ENCODE results near the gene INPP5A. TPM values are rescaled to one million over a fixed set of nuclear protein-coding genes. Genes with fewer than 3 reads are reported as not detected.

INPP5A gene
- total RNA-seq, 2 donors from 2014 or later: 9.2 to 14.5 TPM

DNA sequence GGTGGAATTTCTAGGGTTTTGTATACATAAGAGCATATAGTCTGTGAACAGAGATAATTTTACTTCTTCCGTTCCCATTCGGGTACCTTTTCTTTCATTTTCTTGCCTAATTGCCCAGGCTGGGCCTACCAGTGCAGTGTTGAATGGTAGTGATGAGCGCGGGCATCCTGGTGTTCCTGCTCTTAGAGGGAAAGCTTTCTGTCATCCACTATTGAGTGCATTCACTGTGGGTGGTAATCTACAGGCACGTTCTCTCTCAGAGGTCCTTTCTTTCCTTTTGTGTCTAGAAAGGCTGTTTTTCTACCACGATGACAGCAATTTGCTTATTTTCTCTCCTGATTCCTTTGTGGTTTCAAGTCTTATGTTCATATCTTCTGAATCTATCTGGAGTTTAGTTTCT lies 65.0 kb downstream of the INPP5A start:
- Histone ChIP-seq H3K36me3 (replicated peaks in 1 of 2; ENCODE audit: insufficient read depth in 1 of 2, low read depth in 2 of 2) (no peaks in the 10 kb centered on the region), H3K4me1 (peaks cover 3% of the 10 kb centered on the region), H3K4me3 (no peak overlapping the region), H3K27ac (no peak overlapping the region), H3K27me3 (no peaks in the 10 kb centered on the region), H3K9me3 (peaks cover 0 to 8% (median 0%) of the 10 kb centered on the region in 3 donors)
- WGBS, 2 donors: 85 to 91% methylated on average over 6 of the region's 6 CpGs
- ATAC-seq (no peak), DNase-seq (no peak)
- intact Hi-C loops (cut with DNase I): no loop called here
- no peak for TF ChIP-seq POLR2A (IDR thresholded peaks at IDR 0.05)
- TF ChIP-seq, protein P1, sequence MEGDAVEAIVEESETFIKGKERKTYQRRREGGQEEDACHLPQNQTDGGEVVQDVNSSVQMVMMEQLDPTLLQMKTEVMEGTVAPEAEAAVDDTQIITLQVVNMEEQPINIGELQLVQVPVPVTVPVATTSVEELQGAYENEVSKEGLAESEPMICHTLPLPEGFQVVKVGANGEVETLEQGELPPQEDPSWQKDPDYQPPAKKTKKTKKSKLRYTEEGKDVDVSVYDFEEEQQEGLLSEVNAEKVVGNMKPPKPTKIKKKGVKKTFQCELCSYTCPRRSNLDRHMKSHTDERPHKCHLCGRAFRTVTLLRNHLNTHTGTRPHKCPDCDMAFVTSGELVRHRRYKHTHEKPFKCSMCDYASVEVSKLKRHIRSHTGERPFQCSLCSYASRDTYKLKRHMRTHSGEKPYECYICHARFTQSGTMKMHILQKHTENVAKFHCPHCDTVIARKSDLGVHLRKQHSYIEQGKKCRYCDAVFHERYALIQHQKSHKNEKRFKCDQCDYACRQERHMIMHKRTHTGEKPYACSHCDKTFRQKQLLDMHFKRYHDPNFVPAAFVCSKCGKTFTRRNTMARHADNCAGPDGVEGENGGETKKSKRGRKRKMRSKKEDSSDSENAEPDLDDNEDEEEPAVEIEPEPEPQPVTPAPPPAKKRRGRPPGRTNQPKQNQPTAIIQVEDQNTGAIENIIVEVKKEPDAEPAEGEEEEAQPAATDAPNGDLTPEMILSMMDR (IDR thresholded peaks at IDR 0.05): no peak

DNA sequence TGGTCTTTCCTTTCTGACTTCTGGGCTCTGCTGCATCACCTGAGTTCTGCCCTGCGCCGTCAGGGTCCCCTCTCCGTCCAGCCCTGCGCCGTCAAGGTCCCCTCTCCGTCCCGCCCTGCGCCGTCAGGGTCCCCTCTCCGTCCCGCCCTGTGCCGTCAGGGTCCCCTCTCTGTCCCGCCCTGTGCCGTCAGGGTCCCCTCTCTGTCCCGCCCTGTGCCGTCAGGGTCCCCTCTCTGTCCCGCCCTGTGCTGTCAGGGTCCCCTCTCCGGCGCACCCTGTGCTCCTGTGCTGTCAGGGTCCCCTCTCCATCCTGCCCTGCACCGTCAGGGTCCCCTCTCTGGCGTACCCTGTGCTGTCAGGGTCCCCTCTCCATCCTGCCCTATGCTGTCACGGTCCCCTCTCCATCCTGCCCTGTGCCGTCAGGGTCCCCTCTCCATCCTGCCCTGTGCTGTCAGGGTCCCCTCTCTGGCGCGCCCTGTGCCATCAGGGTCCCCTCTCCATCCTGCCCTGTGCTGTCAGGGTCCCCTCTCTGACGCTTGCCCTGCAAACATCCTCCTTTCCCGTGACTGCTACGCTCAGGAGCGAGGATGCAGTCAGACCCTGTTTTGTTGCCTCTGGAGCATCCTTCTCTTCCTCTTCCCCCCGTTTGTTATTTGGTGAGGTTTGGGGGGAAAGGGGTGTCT lies 66.4 kb downstream of the INPP5A start:
- DNase-seq (no peak), ATAC-seq (no peak)
- Histone ChIP-seq H3K4me1 (peaks cover 3% of the 10 kb centered on the region), H3K27ac (no peak overlapping the region), H3K9me3 (peaks cover 0 to 8% (median 0%) of the 10 kb centered on the region in 3 donors), H3K36me3 (replicated peaks in 1 of 2; ENCODE audit: insufficient read depth in 1 of 2, low read depth in 2 of 2) (no peaks in the 10 kb centered on the region), H3K27me3 (no peaks in the 10 kb centered on the region), H3K4me3 (no peak overlapping the region)
- TF ChIP-seq, protein P1 (IDR thresholded peaks at IDR 0.05): no peak
- no peak for TF ChIP-seq POLR2A (IDR thresholded peaks at IDR 0.05)
- 94 to 97% methylated on average over 27 to 30 of the region's 30 CpGs for WGBS, 2 donors
- intact Hi-C loops (cut with DNase I): no loop called here

DNA sequence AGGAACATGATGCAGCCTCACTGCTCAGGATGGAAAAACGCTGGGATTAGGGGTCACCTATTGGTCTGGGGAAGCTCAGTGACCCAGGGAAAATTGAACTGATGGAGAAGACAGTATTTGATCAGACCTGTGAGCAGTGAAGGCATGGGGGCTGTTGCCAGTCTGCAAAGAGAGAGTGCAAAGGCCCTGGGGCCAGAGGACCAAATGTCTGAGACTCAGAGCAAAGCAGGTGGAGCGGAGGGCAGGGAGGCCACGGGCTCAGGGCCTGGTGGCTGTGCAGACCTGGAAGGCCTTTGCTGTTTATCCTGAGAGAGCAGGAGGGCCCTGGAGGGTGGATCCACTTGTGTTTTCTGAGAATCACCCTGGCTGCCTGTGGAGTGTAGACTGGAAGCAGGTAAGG lies 67.1 kb downstream of the INPP5A start:
- H3K4me1 ChIP-seq: peaks cover 3% of the 10 kb centered on the region
- no peaks in the 10 kb centered on the region for H3K27me3 ChIP-seq
- no peaks in the 10 kb centered on the region for H3K36me3 ChIP-seq (replicated peaks in 1 of 2; ENCODE audit: insufficient read depth in 1 of 2, low read depth in 2 of 2)
- intact Hi-C loops (cut with DNase I): no loop called here
- no peak for ATAC-seq
- DNase-seq: no peak
- WGBS, 2 donors: 92 to 94% methylated on average over 3 of the region's 3 CpGs
- no peak overlapping the region for H3K27ac ChIP-seq
- H3K9me3 ChIP-seq: peaks cover 0 to 8% (median 0%) of the 10 kb centered on the region in 3 donors
- no peak overlapping the region for H3K4me3 ChIP-seq
- TF ChIP-seq, protein P1 (IDR thresholded peaks at IDR 0.05): no peak
- no peak for TF ChIP-seq POLR2A (IDR thresholded peaks at IDR 0.05)

DNA sequence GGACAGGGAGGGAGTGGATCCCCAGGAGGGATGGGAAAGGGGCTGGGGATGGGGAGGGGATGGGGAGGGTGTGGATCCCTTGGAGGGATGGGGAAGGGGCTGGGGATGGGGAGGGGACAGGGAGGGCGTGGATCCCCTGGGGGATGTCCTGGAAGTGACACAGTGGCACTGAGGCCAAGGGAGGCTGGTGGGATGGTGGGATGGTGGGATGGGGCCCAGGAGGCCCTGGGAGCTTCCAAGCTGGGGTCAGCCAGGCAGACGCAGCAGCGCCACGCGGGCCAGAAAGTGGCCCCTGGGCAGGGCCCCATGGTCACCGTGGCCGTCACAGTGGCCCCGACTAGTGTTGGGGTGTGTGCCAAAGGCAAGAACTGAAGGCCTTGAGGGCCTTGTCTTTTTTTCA lies 67.8 kb downstream of the INPP5A start:
- Histone ChIP-seq H3K4me3 (no peak overlapping the region), H3K27me3 (no peaks in the 10 kb centered on the region), H3K9me3 (peaks cover 0 to 3% (median 0%) of the 10 kb centered on the region in 3 donors), H3K27ac (no peak overlapping the region), H3K4me1 (peaks cover 3% of the 10 kb centered on the region), H3K36me3 (replicated peaks in 1 of 2; ENCODE audit: insufficient read depth in 1 of 2, low read depth in 2 of 2) (no peaks in the 10 kb centered on the region)
- no peak for DNase-seq
- 79 to 88% methylated on average over 3 to 8 of the region's 8 CpGs for WGBS, 2 donors
- ATAC-seq: no peak
- TF ChIP-seq POLR2A (IDR thresholded peaks at IDR 0.05): no peak
- TF ChIP-seq, protein P1 (IDR thresholded peaks at IDR 0.05): no peak
- intact Hi-C loops (cut with DNase I): no loop called here

DNA sequence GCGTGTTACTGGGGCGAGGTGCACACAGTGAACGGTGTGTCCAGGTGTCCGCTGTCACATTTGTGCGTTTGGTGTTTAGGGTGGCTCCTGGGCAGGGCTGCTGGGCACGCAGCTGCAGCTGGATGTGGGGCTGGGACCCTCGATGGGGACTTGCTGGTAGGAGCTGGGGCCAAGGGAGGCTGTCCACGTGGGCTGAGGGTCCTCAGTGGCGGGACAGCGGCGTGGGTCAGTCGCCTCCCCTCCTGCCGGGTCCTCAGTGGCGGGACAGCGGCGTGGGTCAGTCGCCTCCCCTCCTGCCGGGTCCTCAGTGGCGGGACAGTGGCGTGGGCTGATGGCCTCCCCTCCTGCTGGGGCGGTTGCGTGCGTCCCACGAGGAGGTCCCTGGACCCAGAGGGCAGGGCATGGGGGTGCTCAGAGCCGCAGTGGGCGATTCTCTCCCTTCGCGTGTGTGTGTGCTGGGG lies 68.5 kb downstream of the INPP5A start:
- TF ChIP-seq POLR2A (IDR thresholded peaks at IDR 0.05): no peak
- TF ChIP-seq, protein P1 (IDR thresholded peaks at IDR 0.05): no peak
- Histone ChIP-seq H3K27me3 (no peaks in the 10 kb centered on the region), H3K4me1 (peaks cover 3% of the 10 kb centered on the region), H3K4me3 (no peak overlapping the region), H3K36me3 (replicated peaks in 1 of 2; ENCODE audit: insufficient read depth in 1 of 2, low read depth in 2 of 2) (no peaks in the 10 kb centered on the region), H3K9me3 (no peaks in the 10 kb centered on the region), H3K27ac (no peak overlapping the region)
- ATAC-seq (no peak), DNase-seq (no peak)
- intact Hi-C loops (cut with DNase I): no loop called here
- WGBS, 2 donors: 82 to 87% methylated on average over 15 to 28 of the region's 28 CpGs
